Neural cell (in vitro differentiated cells): ENCODE results near the gene PTOV1. TPM values are rescaled to one million over a fixed set of nuclear protein-coding genes. Genes with fewer than 3 reads are reported as not detected.

ENCODE experiments used
- H2AFZ ChIP-seq: fragments of 200-600, 300-800 bp; sonication (generic), shearing (Covaris generic); 2 replicates; pipeline ENCODE4 v1.6.0; 2014; ENCODE audit warnings: low read depth, mild to moderate bottlenecking, antibody characterized with exemption, low read length, moderate library complexity
- H3F3A ChIP-seq: fragments of 200-600 bp; shearing (Covaris generic); 2 replicates; pipeline ENCODE4 v1.6.1; 2016; ENCODE audit warnings: mild to moderate bottlenecking, moderate library complexity, mixed read lengths, antibody characterized with exemption, low read length; ENCODE audit not compliant: insufficient read depth, poor library complexity, severe bottlenecking
- H3K27ac ChIP-seq: fragments of 200-600, 300-800 bp; sonication (generic), shearing (Covaris generic); 2 replicates; pipeline ENCODE4 v1.5.1; 2014; ENCODE audit warnings: mild to moderate bottlenecking, low read length, moderate library complexity
- H3K27me3 ChIP-seq: fragments of 300-800, 200-600 bp; sonication (generic), shearing (Covaris generic); 2 replicates; pipeline ENCODE4 v1.6.0; 2014; ENCODE audit warnings: mild to moderate bottlenecking, low read depth, low read length, moderate library complexity; ENCODE audit not compliant: insufficient read depth
- H3K36me3 ChIP-seq: fragments of 300-800, 200-600 bp; sonication (generic), shearing (Covaris generic); 2 replicates; pipeline ENCODE4 v1.5.1; 2014; ENCODE audit warnings: mild to moderate bottlenecking, antibody characterized with exemption, low read length, moderate library complexity; ENCODE audit not compliant: insufficient read depth
- H3K4me2 ChIP-seq: fragments of 300-800, 200-600 bp; sonication (generic), shearing (Covaris generic); 2 replicates; pipeline ENCODE4 v1.6.0; 2014; ENCODE audit warnings: mild to moderate bottlenecking, low read length
- H3K4me3 ChIP-seq: fragments of 300-800, 200-600 bp; sonication (generic), shearing (Covaris generic); 2 replicates; pipeline ENCODE4 v1.5.1; 2014; ENCODE audit warnings: mild to moderate bottlenecking, low read length, moderate library complexity
- H3K79me2 ChIP-seq: fragments of 200-600 bp; shearing (Covaris generic); replicated peaks from 2 replicates; pipeline ENCODE4 v1.6.0; 2014; ENCODE audit warnings: mild to moderate bottlenecking, low read length, moderate library complexity; ENCODE audit not compliant: insufficient read depth
- H3K9ac ChIP-seq: fragments of 300-800, 200-600 bp; sonication (generic), shearing (Covaris generic); 2 replicates; pipeline ENCODE4 v1.6.1; 2016; ENCODE audit warnings: mild to moderate bottlenecking, low read length, mixed read lengths
- H3K9me2 ChIP-seq: fragments of 200-600 bp; shearing (Covaris generic); 2 replicates; pipeline ENCODE4 v1.6.1; 2016; ENCODE audit warnings: mild to moderate bottlenecking, low read length, mixed read lengths; ENCODE audit not compliant: insufficient read depth
- H3K9me3 ChIP-seq: fragments of 200-600, 300-800 bp; sonication (generic), shearing (Covaris generic); 2 replicates; pipeline ENCODE4 v1.6.1; 2016; ENCODE audit warnings: mild to moderate bottlenecking, mixed run types, low read length, moderate library complexity, mixed read lengths
- H4K20me1 ChIP-seq: fragments of 200-600 bp; shearing (Covaris generic); 2 replicates; pipeline ENCODE4 v1.6.1; 2016; ENCODE audit warnings: mild to moderate bottlenecking, mixed run types; ENCODE audit not compliant: insufficient read depth
- EP300 ChIP-seq: fragments of 450-650 bp; conservative IDR thresholded peaks from 2 replicates; pipeline ENCODE4 v1.6.1; 2014; ENCODE audit warnings: antibody characterized with exemption, mild to moderate bottlenecking, moderate library complexity; ENCODE audit not compliant: poor library complexity, severe bottlenecking
- EZH2 ChIP-seq: fragments of 200-600, 300-800 bp; shearing (Covaris generic), sonication (generic); IDR thresholded peaks from 2 replicates; pipeline ENCODE4 v1.6.1; 2014; ENCODE audit warnings: antibody characterized with exemption, low read length, borderline replicate concordance, mild to moderate bottlenecking; ENCODE audit not compliant: insufficient read depth, poor library complexity, severe bottlenecking
- MXI1 ChIP-seq: fragments of 450-650 bp; conservative IDR thresholded peaks from 2 replicates; pipeline ENCODE4 v1.6.1; 2014; ENCODE audit warnings: antibody characterized with exemption, mild to moderate bottlenecking; ENCODE audit not compliant: poor library complexity, severe bottlenecking
- POLR2AphosphoS5 ChIP-seq: IDR thresholded peaks from 2 replicates; pipeline ENCODE4 v1.6.1; 2012
- RAD21 ChIP-seq: fragments of 450-650 bp; conservative IDR thresholded peaks from 2 replicates; pipeline ENCODE4 v1.6.1; 2014; ENCODE audit warnings: antibody characterized with exemption, mild to moderate bottlenecking, moderate library complexity
- SMC3 ChIP-seq: fragments of 450-650 bp; conservative IDR thresholded peaks from 2 replicates; pipeline ENCODE4 v1.6.1; 2014; ENCODE audit warnings: antibody characterized with exemption, mild to moderate bottlenecking, moderate library complexity; ENCODE audit not compliant: poor library complexity
- TAF1 ChIP-seq: IDR thresholded peaks from 2 replicates; pipeline ENCODE4 v1.6.1; 2012; ENCODE audit warnings: low read depth
- polyA plus RNA-seq: library from polyadenylated mRNA; depleted of rRNA; stranded (reverse); fragments of >200 nt; gene quantifications from 2 replicates; pipeline ENCODE4 v1.2.3, GENCODE V29; 2014
- TF ChIP-seq, protein P1 (sequence below): fragments of 450-650 bp; IDR thresholded peaks from 2 replicates; pipeline ENCODE4 v1.5.1; 2014; ENCODE audit warnings: antibody characterized with exemption, mild to moderate bottlenecking, moderate library complexity; ENCODE audit not compliant: poor library complexity, severe bottlenecking
- TF ChIP-seq, protein P2 (sequence below): IDR thresholded peaks from 2 replicates; pipeline ENCODE4 v1.6.1; 2012; ENCODE audit warnings: borderline replicate concordance

The PTOV1 gene
- polyA plus RNA-seq, 1 donor from 2014 or later = 199 TPM

DNA sequence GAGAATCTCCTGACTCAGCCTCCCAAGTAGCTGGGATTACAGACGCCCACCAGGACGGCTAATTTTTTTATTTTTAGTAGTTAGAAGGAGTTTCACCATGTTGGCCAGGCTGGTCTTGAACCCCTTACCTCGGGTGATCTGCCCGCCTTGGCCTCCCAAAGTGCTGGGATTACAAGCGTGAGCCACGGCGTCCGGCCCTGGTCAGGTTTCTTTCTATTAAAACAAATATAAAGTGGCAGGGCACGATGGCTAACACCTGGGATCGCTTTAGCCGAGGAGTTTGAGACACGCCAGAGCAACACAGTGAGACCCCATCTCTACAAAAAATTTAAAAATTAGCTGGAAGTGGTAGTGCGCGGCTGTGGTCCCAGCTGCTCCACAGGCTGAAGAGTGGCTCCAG, 34.4 kb upstream of the PTOV1 start:
- no peak overlapping the region for H3K9ac ChIP-seq
- H3F3A ChIP-seq = no peaks in the 10 kb centered on the region
- no peak overlapping the region for H3K4me3 ChIP-seq
- H4K20me1 ChIP-seq = no peaks in the 10 kb centered on the region
- no peaks in the 10 kb centered on the region for H3K9me2 ChIP-seq
- H3K4me2 ChIP-seq = no peak overlapping the region
- no peaks in the 10 kb centered on the region for H3K36me3 ChIP-seq
- H3K27me3 ChIP-seq = no peaks in the 10 kb centered on the region
- no peak overlapping the region for H3K27ac ChIP-seq
- H2AFZ ChIP-seq = no peak overlapping the region
- no peaks in the 10 kb centered on the region for H3K9me3 ChIP-seq
- H3K79me2 ChIP-seq = peaks cover 20% of the 10 kb centered on the region
- TF ChIP-seq POLR2AphosphoS5 = no peak
- TF ChIP-seq TAF1 = no peak
- TF ChIP-seq MXI1 = no peak
- no peak for TF ChIP-seq RAD21
- TF ChIP-seq EZH2 = no peak
- TF ChIP-seq EP300 = no peak
- TF ChIP-seq, protein P1, sequence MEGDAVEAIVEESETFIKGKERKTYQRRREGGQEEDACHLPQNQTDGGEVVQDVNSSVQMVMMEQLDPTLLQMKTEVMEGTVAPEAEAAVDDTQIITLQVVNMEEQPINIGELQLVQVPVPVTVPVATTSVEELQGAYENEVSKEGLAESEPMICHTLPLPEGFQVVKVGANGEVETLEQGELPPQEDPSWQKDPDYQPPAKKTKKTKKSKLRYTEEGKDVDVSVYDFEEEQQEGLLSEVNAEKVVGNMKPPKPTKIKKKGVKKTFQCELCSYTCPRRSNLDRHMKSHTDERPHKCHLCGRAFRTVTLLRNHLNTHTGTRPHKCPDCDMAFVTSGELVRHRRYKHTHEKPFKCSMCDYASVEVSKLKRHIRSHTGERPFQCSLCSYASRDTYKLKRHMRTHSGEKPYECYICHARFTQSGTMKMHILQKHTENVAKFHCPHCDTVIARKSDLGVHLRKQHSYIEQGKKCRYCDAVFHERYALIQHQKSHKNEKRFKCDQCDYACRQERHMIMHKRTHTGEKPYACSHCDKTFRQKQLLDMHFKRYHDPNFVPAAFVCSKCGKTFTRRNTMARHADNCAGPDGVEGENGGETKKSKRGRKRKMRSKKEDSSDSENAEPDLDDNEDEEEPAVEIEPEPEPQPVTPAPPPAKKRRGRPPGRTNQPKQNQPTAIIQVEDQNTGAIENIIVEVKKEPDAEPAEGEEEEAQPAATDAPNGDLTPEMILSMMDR = no peak
- TF ChIP-seq SMC3 = no peak
- TF ChIP-seq, protein P2, sequence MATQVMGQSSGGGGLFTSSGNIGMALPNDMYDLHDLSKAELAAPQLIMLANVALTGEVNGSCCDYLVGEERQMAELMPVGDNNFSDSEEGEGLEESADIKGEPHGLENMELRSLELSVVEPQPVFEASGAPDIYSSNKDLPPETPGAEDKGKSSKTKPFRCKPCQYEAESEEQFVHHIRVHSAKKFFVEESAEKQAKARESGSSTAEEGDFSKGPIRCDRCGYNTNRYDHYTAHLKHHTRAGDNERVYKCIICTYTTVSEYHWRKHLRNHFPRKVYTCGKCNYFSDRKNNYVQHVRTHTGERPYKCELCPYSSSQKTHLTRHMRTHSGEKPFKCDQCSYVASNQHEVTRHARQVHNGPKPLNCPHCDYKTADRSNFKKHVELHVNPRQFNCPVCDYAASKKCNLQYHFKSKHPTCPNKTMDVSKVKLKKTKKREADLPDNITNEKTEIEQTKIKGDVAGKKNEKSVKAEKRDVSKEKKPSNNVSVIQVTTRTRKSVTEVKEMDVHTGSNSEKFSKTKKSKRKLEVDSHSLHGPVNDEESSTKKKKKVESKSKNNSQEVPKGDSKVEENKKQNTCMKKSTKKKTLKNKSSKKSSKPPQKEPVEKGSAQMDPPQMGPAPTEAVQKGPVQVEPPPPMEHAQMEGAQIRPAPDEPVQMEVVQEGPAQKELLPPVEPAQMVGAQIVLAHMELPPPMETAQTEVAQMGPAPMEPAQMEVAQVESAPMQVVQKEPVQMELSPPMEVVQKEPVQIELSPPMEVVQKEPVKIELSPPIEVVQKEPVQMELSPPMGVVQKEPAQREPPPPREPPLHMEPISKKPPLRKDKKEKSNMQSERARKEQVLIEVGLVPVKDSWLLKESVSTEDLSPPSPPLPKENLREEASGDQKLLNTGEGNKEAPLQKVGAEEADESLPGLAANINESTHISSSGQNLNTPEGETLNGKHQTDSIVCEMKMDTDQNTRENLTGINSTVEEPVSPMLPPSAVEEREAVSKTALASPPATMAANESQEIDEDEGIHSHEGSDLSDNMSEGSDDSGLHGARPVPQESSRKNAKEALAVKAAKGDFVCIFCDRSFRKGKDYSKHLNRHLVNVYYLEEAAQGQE = no peak

DNA sequence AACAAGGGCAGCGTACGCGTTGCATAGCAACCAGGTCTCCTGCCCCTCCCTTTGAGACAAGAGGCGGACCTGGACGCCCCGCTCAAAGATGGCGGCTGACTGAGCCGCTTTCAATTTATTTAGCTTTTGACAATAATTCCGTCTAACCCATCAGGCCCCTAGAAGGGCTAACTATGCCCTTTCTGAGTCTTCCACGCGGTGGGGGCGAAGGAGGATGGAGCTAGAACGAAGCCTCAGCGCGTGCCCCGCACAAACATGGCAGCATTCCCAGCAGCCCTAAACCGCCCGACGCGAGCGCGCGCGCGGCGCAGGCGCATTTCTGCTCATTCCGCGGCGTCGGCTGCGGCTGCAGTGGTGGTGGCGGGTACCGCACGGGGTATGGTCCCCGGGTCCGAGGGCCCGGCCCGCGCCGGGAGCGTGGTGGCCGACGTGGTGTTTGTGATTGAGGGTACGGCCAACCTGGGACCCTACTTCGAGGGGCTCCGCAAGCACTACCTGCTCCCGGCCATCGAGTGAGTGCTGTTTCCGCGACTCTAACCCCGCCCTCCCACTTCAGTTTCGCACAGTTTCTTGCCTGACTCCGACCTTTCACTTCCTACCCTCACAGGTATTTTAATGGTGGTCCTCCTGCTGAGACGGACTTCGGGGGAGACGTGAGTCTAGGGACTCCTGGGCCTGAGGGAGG, 32.9 kb upstream of the PTOV1 start, which contains the start of gene MED25:
MED25 (plus strand) TSS at position 326 of the 685 bp plus-strand sequence; CDS start at position 379, 53 bp downstream.
- peaks cover 20% of the 10 kb centered on the region for H3K79me2 ChIP-seq
- no peaks in the 10 kb centered on the region for H3K9me3 ChIP-seq
- peak within 1 kb of the TSS; percentile 97 for H3K4me3 ChIP-seq
- H4K20me1 ChIP-seq = no peaks in the 10 kb centered on the region
- peak within 1 kb of the TSS; percentile 82 for H3K4me2 ChIP-seq
- H3F3A ChIP-seq = no peaks in the 10 kb centered on the region
- TF ChIP-seq MXI1 (peak; percentile 73), RAD21 (no peak), EZH2 (no peak), POLR2AphosphoS5 (peak; percentile 78), EP300 (peak; percentile 60), SMC3 (peak; percentile 52), TAF1 (peak; percentile 59)
- TF ChIP-seq, protein P2 = peak; percentile 15
- TF ChIP-seq, protein P1 = peak; percentile 70
- peak within 1 kb of the TSS; percentile 96 for H3K27ac ChIP-seq
- peak within 1 kb of the TSS; percentile 67 for H2AFZ ChIP-seq
- peak within 1 kb of the TSS; percentile 89 for H3K9ac ChIP-seq
- no peaks in the 10 kb centered on the region for H3K27me3 ChIP-seq
- no peaks in the 10 kb centered on the region for H3K36me3 ChIP-seq
- no peaks in the 10 kb centered on the region for H3K9me2 ChIP-seq
